HG02970 (cell line): ENCODE data around the gene POU1F1.
"Not testable (repeated sequence)": the region's sequence is repeated elsewhere in the genome, so short reads cannot be mapped to it uniquely, and the experiment has no call there.

Experiments
- ATAC-seq: cut with Tn5 transposase; IDR thresholded peaks from one replicate; pipeline ENCODE4 v1.9.1; 2021; ENCODE audit warnings: mild to moderate bottlenecking, moderate library complexity, moderate number of reproducible peaks; ENCODE audit not compliant: unreplicated experiment, low FRiP score

The POU1F1 gene

DNA sequence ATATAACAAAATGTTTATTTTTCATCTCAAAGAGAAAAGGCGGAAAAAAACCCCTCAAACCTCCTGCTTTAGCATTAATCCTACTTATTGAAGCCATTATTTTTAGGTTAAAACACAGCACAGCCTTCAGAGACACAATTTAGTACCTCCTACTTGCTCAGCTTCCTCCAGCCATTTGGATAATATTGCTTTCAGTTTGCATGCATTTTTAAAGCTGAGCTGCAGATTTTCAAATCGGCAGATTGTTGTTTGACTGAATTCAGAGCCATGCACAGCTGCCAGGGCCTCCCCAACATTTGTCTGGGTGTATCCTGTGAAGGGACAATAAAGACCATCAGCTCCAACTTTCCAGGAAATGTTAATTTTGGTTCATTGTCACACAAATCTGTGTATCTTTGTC, 14.5 kb downstream of the POU1F1 start:
- no peak for ATAC-seq

DNA sequence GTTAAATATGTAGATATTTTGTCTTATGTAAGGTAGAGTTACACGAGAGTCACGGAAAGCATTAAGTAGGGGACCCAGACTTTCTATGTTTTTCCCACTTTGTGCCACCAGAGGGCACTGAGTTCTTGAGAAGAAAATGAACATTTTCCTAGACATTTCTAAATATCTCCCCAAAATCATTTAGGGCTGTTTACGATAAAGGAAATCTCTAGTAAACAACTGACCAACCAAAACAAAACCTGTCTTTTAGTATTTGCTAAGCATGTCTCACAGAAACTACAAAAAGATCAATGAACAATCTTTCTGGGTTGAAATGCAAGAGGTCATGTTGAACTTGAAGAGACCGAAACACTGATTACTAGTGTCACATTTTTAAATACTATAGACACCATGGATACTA, 16.1 kb downstream of the POU1F1 start:
- ATAC-seq: no peak

DNA sequence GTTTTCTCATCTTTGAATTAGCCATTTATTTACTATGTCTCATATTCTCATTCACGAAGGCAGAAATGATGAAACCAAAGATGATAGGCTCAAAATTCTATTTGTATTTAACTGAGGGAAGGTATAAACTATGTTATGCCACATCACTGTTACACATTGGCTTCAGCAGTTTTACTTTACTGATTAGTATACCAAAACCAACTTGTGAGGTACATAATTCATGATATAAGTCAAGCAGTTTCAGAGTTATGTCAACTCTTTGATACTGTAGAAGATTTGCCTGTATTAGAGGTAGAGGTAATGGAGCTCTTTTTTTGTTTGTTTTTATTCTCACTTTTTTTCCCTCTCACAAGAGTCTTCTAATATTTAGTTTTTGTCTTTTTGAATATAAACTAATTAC, 26.4 kb downstream of the POU1F1 start:
- no peak for ATAC-seq

DNA sequence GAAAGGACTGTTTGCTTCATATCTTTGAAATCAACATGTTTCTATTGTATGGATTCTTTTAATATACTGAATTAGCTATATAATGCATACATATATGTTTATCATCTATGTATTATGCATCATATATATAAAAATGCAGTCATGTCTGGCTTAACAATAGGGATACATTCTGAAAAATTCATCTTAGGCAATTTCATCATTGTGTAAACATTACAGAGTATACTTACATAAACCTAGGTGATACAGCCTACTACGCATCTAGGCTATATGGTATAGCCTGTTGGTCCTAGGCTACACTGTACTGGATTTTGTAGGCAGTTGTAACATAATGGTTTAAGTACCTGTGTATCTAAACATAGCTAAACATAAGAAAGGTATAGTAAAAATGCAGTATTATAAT, 27.6 kb downstream of the POU1F1 start:
- ATAC-seq: no peak

DNA sequence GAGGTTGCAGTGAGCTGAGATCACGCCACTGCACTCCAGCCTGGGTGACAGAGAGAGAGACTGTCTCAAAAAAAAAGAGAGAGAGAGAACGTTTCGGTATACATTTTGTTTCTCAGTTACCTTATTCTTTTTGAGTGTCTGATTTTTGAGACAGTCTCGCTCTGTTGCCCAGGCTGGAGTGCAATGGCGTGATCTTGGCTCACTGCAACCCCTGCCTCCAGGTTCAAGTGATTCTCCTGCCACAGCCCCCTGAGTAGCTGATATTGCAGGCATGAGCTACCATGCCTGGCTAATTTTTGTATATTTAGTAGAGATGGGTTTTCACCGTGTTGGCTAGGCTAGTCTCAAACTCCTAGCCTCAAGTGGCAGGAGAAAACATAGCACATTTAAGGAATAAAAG, 28.2 kb downstream of the POU1F1 start:
- ATAC-seq: not testable (repeated sequence)

DNA sequence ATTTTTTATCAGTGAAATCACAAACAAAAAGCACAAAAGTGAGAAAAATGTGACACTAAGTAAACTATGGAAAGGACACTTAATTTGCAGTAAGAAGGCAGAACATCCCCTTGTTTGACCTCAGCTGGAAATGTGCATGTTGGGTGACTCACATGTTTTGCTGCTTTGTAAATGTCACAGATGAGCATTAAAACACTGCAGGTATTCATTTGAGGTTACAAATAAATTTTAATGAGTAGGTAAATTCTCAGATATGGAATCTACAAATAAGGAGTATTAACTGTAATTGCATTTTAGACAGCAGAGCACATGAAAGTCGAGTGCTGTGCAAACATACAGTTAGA, 29.0 kb downstream of the POU1F1 start:
- no peak for ATAC-seq

DNA sequence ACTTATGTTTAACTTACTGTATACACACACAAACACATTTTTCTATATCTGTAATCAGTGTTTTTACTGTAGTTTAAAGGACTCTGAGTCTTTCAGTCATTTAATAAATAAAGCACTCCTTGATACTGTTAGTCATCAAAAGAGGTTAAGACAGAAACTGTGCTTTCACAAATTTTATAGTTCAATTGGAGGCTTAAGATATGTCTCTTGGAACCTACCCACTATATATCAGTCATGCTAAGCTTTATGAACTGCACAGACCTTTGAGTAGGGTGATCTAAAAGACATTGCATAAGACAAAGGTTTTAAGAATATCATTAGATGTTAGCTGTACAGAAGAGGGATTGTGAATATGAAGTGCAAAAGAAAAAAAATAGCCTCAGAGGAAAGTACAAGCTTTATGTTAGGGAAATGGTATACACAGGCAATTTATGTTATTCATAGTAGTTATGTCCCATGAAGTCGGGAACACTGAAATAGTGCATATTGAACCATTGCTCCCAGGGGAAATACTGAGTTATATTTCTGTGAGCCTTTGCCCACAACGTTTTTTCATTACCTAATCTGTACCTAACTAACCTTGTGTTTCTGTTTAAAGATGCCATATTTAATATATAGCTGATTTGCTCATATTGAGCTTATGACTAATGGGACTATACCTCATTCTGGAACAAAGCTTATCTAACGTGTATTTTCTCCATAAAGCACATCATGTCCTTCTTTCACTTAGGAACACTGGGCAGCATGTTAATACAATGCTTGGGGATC, 29.5 kb downstream of the POU1F1 start:
- no peak for ATAC-seq

DNA sequence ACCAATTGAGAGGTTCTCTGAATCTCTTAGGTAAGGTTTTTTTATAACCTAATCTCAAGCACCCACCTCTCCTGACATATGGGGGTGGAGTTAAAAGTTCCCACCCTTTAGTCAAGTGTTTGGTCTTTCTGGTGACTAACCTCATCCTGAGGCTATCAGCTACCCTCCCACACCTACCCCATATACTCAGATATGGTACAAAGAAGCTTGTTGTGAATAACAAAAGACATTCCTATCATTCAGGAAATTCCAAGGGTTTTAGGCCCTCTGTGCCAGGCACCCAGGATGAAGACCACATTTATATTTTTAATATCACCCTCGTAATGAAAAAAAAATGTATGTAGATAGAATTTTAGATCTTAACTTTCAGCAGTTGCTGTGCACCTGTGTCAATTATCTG, 40.3 kb downstream of the POU1F1 start:
- ATAC-seq: no peak

DNA sequence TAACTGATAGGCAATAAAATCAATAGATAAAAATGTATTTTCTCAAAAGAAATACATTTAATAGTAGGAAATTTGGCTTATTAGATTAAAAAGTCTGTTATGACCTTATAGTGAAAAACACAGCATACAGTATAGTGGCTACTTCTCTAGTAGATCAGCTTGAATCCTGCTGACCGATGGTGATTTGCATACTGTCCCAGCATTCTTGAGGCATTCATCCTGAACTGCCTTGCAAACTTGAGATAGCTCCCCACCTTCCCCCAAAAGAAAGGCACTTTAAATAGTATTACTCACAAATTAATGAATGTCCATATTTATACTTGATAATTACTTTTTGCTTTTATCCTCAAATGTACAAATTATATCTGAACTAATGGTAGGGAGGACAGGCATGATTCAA, 42.6 kb downstream of the POU1F1 start:
- ATAC-seq: no peak

DNA sequence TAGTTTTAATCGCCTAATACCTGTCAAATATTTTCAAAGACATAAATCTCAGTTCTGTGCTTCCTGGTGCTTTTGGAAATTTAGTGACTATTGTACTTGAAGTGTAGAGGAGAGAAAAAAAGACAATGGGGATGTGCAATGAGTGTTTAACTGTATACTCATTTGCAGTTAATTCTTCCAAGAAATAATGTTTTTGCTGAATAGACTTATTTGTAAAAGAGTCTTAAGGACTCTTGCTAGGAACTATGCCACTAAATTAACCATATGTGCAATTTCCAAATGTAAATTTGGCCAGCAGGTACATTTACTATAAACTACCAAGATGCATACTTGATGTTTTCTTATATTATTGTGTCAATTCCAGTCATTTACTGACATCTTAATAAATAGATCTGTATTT, 47.3 kb downstream of the POU1F1 start:
- no peak for ATAC-seq

DNA sequence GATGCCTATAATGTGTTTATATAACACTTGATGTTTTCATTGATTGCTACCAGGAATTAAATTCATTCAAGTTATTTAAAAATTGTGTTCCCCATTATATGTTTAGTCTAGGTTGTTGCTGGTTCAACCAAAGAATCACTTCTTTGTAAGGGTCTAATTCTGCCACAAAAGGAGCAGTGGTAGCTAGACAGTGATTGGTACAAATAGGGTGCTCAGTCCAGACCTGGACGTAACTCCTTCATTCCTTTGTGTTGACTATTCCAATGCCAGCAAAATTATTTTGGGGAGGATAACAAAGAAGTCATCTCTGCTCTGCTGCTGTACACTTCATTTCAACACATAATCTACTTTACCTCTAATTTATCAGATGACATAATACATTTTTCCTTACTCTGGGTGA, 48.1 kb downstream of the POU1F1 start:
- no peak for ATAC-seq

DNA sequence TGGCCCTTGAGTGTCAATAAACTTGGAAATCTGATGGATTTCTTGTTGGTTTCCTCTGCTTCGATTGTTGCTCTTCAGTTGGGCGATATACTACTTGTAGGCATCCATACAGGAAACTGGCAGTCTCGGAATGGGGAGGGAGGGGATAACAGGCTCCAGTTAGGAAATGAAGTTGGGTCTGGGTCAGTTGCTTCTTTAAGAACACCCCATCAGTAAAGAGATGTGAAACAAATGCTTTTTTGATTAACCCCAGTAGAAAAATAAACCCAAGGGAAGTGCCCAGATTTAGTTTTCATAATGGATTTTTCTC, 48.6 kb downstream of the POU1F1 start:
- ATAC-seq: no peak

DNA sequence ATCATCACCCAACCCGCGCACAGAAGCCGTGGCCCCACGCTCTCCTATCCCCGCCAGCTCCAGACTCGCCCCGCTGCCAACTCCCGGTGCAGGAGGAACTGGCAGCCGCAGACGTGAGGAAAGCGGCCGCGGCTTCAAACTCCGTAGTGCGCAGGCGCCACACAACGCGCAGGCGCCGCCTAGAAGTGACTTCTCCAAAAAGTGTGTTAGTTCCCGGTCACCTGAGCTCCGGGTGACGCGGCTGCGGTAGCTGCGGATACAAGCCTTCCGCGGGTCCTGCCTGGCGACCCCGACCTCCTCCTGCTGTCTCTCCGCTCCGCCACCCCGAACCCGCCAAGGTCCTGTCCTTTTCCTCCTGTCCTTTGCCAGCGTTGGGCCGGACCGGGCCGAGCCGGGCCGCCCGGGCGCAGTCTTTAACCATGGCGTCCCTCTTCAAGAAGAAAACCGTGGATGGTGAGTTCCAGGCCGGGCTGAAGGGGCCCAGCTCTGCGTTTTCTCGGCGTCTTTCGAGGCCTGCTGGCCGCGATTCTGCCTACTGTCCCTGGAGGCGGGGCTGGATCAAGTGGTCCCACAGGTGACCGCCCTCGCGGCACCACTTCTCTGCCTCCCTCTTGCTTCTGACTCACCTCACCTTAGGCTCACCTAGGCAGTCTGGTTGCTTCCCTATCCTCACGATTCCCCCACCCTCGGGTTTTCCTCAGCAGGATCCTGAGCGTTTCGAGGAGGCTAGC, 49.1 kb downstream of the POU1F1 start, which contains the start of gene CHMP2B:
CHMP2B (plus strand) TSS at position 206 of the 731 bp plus-strand sequence; CDS start at position 420, 214 bp downstream.
- peak; percentile 99 for ATAC-seq

DNA sequence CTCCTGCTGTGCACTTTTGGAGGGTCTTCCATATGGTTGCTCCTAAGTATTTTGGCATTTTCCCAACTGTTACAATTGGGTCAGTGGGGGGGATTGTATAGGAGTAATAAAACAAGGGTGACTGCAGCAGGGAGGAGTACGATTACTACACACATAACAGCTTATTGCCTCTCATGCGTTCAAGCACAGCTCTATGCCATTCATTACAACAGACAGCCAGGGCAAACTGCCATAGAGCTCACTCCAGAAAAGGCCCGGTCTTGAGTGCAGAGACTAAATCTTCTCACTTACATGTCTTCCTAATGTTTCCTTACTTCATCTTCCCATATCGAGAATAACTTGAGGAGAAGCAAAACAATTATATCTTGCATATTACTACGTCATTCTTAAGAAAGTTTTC, 50.7 kb downstream of the POU1F1 start:
- ATAC-seq: no peak

DNA sequence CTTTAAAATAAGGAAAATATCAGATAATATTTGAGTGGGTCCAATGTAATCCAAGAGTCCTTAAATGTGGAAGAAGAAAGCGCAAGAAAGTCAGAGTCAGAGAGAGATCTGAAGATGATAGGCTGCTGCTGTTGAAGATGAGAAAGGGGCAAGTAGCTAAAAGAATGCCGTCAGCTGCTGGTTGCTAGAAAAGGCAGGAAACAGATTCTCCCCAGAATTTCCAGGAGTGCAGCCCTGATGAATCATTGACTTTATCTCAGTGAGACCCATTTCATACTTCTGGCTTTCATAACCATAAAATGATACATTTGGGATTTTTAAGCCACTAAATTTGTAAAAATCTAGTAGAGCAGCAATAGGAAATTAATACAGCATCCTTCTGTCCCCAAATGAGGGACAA, 56.8 kb downstream of the POU1F1 start:
- no peak for ATAC-seq

DNA sequence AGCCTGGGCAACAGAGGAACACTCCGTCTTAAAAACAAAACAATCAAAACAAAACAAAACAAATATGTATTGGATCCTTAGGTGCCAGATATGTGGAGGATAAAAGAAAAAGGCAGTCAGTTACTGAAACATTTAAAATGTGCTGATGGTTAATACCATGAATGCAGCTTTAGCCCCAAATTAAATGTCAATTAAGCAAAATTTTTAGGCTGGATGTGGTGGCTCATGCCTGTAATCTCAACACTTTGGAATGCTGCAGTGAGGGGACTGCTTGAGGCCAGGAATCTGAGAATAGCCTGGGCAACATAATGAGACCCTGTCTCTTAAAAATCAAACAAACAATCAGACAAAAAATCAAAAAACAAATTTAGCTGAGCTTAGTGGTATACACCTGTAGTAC, 57.8 kb downstream of the POU1F1 start:
- no peak for ATAC-seq
